PFSK-1 (cell line): ENCODE data around the gene CEACAM4.

Experiments used
- FOXP2 ChIP-seq: optimal IDR thresholded peaks from 2 replicates; pipeline ENCODE3; 2011; ENCODE audit warnings: borderline replicate concordance, control low read depth, inconsistent platforms; ENCODE audit not compliant: insufficient read depth; ENCODE audit errors: extremely low read length, extremely low read depth
- POLR2AphosphoS5 ChIP-seq: IDR thresholded peaks from 2 replicates; pipeline ENCODE4 v1.6.1; 2012; ENCODE audit warnings: low read depth, mild to moderate bottlenecking, control low read depth, low read length, moderate library complexity
- SIN3A ChIP-seq: IDR thresholded peaks from 2 replicates; pipeline ENCODE4 v1.6.1; 2012; ENCODE audit warnings: mild to moderate bottlenecking, low read length, moderate library complexity, borderline replicate concordance; ENCODE audit not compliant: insufficient read depth
- TAF1 ChIP-seq: IDR thresholded peaks from 2 replicates; pipeline ENCODE4 v1.6.1; 2012; ENCODE audit warnings: low read length, control low read depth, borderline replicate concordance; ENCODE audit not compliant: insufficient read depth
- TF ChIP-seq, protein P1 (sequence below), 2 experiments: IDR thresholded peaks; 2 replicates each; pipeline versions ENCODE4 v1.6.1 to v1.8.0; 2011 to 2012; ENCODE audit warnings: low read depth in 2 of 2, low read length in 2 of 2, control low read depth in 1 of 2, inconsistent platforms in 1 of 2, mild to moderate bottlenecking in 1 of 2, moderate library complexity in 1 of 2; ENCODE audit not compliant: insufficient read depth in 1 of 2

DNA sequence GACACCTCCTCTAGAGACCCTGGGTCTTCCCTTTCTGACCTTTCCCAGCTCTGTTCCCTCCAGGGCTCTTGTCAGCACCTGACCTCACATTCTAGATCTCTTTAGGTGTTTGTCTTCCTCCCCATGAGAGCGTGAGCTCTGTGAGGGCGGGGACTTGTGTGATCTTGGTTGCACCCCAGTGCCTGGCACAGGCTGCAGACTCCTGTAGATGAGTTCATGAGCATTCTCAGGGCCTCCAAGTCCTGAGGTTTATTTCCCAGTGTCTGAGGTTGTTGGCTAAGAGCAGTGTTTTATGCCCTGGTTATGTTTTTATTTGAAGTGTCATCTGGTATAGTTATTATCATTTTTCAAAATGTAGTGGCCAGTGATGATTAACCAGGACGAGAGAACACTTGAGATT lies 596 bp downstream of the CEACAM4 start:
- TF ChIP-seq, protein P1, sequence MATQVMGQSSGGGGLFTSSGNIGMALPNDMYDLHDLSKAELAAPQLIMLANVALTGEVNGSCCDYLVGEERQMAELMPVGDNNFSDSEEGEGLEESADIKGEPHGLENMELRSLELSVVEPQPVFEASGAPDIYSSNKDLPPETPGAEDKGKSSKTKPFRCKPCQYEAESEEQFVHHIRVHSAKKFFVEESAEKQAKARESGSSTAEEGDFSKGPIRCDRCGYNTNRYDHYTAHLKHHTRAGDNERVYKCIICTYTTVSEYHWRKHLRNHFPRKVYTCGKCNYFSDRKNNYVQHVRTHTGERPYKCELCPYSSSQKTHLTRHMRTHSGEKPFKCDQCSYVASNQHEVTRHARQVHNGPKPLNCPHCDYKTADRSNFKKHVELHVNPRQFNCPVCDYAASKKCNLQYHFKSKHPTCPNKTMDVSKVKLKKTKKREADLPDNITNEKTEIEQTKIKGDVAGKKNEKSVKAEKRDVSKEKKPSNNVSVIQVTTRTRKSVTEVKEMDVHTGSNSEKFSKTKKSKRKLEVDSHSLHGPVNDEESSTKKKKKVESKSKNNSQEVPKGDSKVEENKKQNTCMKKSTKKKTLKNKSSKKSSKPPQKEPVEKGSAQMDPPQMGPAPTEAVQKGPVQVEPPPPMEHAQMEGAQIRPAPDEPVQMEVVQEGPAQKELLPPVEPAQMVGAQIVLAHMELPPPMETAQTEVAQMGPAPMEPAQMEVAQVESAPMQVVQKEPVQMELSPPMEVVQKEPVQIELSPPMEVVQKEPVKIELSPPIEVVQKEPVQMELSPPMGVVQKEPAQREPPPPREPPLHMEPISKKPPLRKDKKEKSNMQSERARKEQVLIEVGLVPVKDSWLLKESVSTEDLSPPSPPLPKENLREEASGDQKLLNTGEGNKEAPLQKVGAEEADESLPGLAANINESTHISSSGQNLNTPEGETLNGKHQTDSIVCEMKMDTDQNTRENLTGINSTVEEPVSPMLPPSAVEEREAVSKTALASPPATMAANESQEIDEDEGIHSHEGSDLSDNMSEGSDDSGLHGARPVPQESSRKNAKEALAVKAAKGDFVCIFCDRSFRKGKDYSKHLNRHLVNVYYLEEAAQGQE (IDR thresholded peaks at IDR 0.05; ENCODE audit: insufficient read depth in 1 of 2, low read depth in 2 of 2, low read length in 2 of 2) = no peak
- TF ChIP-seq POLR2AphosphoS5 (no peak), TAF1 (no peak), SIN3A (no peak), FOXP2 (no peak)
